ENCODE data around the gene DPH5. TPM values are rescaled to one million over a fixed set of nuclear protein-coding genes. Genes with fewer than 3 reads are reported as not detected.

DPH5 gene
- total and polyA plus RNA-seq, 10 of the 15 experiments (the other 5 are each of a cell fraction or from before 2014, with no cell fraction given), result 44.1 to 95.7 (median 66.4) TPM

DNA sequence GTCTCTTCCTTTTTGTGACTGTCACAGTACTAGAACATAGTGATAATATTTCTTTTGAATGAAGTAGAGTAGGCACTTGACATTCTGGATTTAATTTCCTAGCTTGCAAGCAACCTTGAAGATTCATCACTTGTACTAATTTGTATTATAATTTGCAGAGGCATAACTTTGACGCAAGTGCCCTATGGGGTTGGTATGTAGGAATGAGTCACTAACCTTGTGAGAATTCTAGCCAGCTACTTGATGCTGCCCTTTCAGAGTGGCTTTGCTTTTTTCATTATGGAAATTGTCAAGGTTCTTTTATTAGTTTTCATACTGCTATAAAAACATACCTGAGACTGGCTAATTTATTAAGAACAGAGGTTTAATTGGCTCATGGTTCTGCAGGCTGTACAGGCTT, 13.7 kb upstream of the DPH5 start:
- H3K79me2 ChIP-seq (ENCODE audit: control insufficient read depth, insufficient read depth, low read length), result peaks cover 4% of the 10 kb centered on the region
- FAIRE-seq (no peak), DNase-seq (ENCODE audit: low read depth, low spot score) (no peak), ATAC-seq (no peak)
- ChIA-PET POLR2A (no interaction called here), CTCF (no interaction called here), SMC1A (ENCODE audit: uncharacterized antibody, unreplicated experiment) (no interaction called here), RAD21 (ENCODE audit: unreplicated experiment) (no interaction called here)
- H3K36me3 ChIP-seq (ENCODE audit: control insufficient read depth in 2 of 2, insufficient read depth in 2 of 2, low read length in 1 of 2), result peaks cover 0 to 9% of the 10 kb centered on the region in 2 experiments
- H3K9me3 ChIP-seq (replicated peaks; ENCODE audit: control insufficient read depth, insufficient read depth, low read length), result peaks cover 21% of the 10 kb centered on the region
- no peaks in the 10 kb centered on the region for H3K27me3 ChIP-seq (replicated peaks in 1 of 2; ENCODE audit: control insufficient read depth in 2 of 2, insufficient read depth in 2 of 2, low read length in 1 of 2)
- H4K20me1 ChIP-seq (ENCODE audit: control insufficient read depth, insufficient read depth), result no peaks in the 10 kb centered on the region
- no peaks in the 10 kb centered on the region for H3K4me1 ChIP-seq (ENCODE audit: control insufficient read depth, insufficient read depth, low read length)
- no peak overlapping the region for H2AFZ ChIP-seq (ENCODE audit: control insufficient read depth, low read depth, low read length)
- in situ Hi-C loops (cut with MboI) (no loop called here), intact Hi-C loops (cut with micrococcal nuclease; ENCODE audit: unreplicated experiment) (no loop called here)
- no peak overlapping the region for H3K4me2 ChIP-seq (ENCODE audit: control insufficient read depth, insufficient read depth)
- H3K4me3 ChIP-seq, result no peak overlapping the region
- no TSS peak for BruUV-seq (replicated peaks)
- H3K27ac ChIP-seq (ENCODE audit: control insufficient read depth, insufficient read depth), result no peak overlapping the region
- TF ChIP-seq MYC (IDR thresholded peaks at IDR 0.05; ENCODE audit: insufficient read depth, insufficient read length, insufficient replicate concordance, low read length, severe bottlenecking) (no peak), LARP7 (IDR thresholded peaks at IDR 0.05) (no peak), MTA2 (IDR thresholded peaks at IDR 0.05; ENCODE audit: low read depth) (no peak), RBBP5 (conservative IDR thresholded peaks at IDR 0.05) (no peak), MEF2B (IDR thresholded peaks at IDR 0.05; ENCODE audit: partially characterized antibody, poor library complexity, severe bottlenecking) (no peak), NRF1 (conservative IDR thresholded peaks at IDR 0.05; ENCODE audit: low read depth, low read length) (no peak), RFX5 (IDR thresholded peaks at IDR 0.05; ENCODE audit: low read depth, low read length) (no peak), HDAC6 (IDR thresholded peaks at IDR 0.05; ENCODE audit: unreplicated experiment) (no peak), ASH2L (IDR thresholded peaks at IDR 0.05; ENCODE audit: borderline replicate concordance, low read depth) (no peak), BHLHE40 (IDR thresholded peaks at IDR 0.05; ENCODE audit: borderline replicate concordance in 1 of 2, low read depth in 2 of 2, low read length in 1 of 2) (no peak), TBL1XR1 (IDR thresholded peaks at IDR 0.05; ENCODE audit: low read depth, low read length) (no peak)
- TF ChIP-seq, protein P1, sequence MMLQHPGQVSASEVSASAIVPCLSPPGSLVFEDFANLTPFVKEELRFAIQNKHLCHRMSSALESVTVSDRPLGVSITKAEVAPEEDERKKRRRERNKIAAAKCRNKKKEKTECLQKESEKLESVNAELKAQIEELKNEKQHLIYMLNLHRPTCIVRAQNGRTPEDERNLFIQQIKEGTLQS (IDR thresholded peaks at IDR 0.05; ENCODE audit: borderline replicate concordance, extremely low read depth, low read depth, low read length), result no peak
- TF ChIP-seq, protein P2, sequence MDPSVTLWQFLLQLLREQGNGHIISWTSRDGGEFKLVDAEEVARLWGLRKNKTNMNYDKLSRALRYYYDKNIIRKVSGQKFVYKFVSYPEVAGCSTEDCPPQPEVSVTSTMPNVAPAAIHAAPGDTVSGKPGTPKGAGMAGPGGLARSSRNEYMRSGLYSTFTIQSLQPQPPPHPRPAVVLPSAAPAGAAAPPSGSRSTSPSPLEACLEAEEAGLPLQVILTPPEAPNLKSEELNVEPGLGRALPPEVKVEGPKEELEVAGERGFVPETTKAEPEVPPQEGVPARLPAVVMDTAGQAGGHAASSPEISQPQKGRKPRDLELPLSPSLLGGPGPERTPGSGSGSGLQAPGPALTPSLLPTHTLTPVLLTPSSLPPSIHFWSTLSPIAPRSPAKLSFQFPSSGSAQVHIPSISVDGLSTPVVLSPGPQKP (IDR thresholded peaks at IDR 0.05; ENCODE audit: low read depth, low read length), result no peak
- 100% methylated on average over 1 of the region's 1 CpG for WGBS (ENCODE audit: insufficient coverage, insufficient replicate concordance, low lambda C conversion rate, missing lambda C conversion rate)
- no peak overlapping the region for H3K9ac ChIP-seq (ENCODE audit: control insufficient read depth, insufficient read depth, low read length)

Data from GM12878 (cell line).